ENCODE data around the gene KLHL17. TPM values are rescaled to one million over a fixed set of nuclear protein-coding genes. Genes with fewer than 3 reads are reported as not detected.
"Not testable (repeated sequence)": the region's sequence is repeated elsewhere in the genome, so short reads cannot be mapped to it uniquely, and the experiment has no call there.

KLHL17 gene
- polyA plus RNA-seq, 5 donors = 7.0 to 16.2 (median 12.0) TPM

GRCh38 chr1:935751-936231, 24.6 kb upstream of the KLHL17 start:
- DNase-seq = no peak

GRCh38 chr1:936348-937264, 23.8 kb upstream of the KLHL17 start:
- no peak for DNase-seq

- DNase-seq = no peak
Observed at GRCh38 chr1:937521-937920, 22.9 kb upstream of the KLHL17 start.

- DNase-seq = no peak
Observed at GRCh38 chr1:938088-938683, 22.2 kb upstream of the KLHL17 start.

GRCh38 chr1:938711-939489, 21.5 kb upstream of the KLHL17 start:
- no peak for DNase-seq

GRCh38 chr1:939511-940106, 20.8 kb upstream of the KLHL17 start:
- no peak for DNase-seq

GRCh38 chr1:940107-941014, 20.0 kb upstream of the KLHL17 start:
- peak; percentile 91 for DNase-seq

GRCh38 chr1:941015-941587, 19.3 kb upstream of the KLHL17 start:
- no peak for DNase-seq

GRCh38 chr1:941588-942383, 18.6 kb upstream of the KLHL17 start:
- DNase-seq = peak; percentile 92 to 93

GRCh38 chr1:942411-942821, 18.0 kb upstream of the KLHL17 start:
- no peak for DNase-seq

- peak in 1 of 2 donors; percentile 70 for DNase-seq
Observed at GRCh38 chr1:942864-943533, 17.4 kb upstream of the KLHL17 start.

- no peak for DNase-seq
Observed at GRCh38 chr1:943545-944340, 16.6 kb upstream of the KLHL17 start.

GRCh38 chr1:944341-945325, 15.8 kb upstream of the KLHL17 start:
- peak; percentile 93 to 95 for DNase-seq

GRCh38 chr1:945688-946556, 14.5 kb upstream of the KLHL17 start:
- no peak for DNase-seq

GRCh38 chr1:946811-947210, 13.6 kb upstream of the KLHL17 start:
- DNase-seq = not testable (repeated sequence)

GRCh38 chr1:947958-948357, 12.4 kb upstream of the KLHL17 start:
- no peak for DNase-seq
